CD4-positive, CD25-positive, alpha-beta regulatory T cell (primary cell): ENCODE measurements around the gene MAP2K5. TPM values are rescaled to one million over a fixed set of nuclear protein-coding genes. Genes with fewer than 3 reads are reported as not detected.

ENCODE experiments used
- ATAC-seq, 2 donors: fragments of 150-1000 bp; cut with Tn5 transposase; one replicate each; pipeline ENCODE4 v1.10.0; 2021; ENCODE audit warnings: low read depth in 2 of 2, moderate number of reproducible peaks in 2 of 2, moderate library complexity in 1 of 2
- DNase-seq, 3 donors: peaks; one replicate each; pipeline versions ENCODE4 v3.0.0 to v3.0.0-alpha.2; 2012 to 2022; ENCODE audit warnings: mixed read lengths in 1 of 3
- H3K27ac ChIP-seq: one replicate; pipeline ENCODE4 v1.7.0; 2013; ENCODE audit warnings: mild to moderate bottlenecking, low read length; ENCODE audit not compliant: insufficient read depth, poor library complexity, severe bottlenecking
- H3K27me3 ChIP-seq: one replicate; pipeline ENCODE4 v1.7.0; 2013; ENCODE audit warnings: low read length; ENCODE audit not compliant: control insufficient read depth, insufficient read depth
- H3K36me3 ChIP-seq: one replicate; pipeline ENCODE4 v1.7.0; 2013; ENCODE audit warnings: mild to moderate bottlenecking, low read length, moderate library complexity; ENCODE audit not compliant: control insufficient read depth, insufficient read depth
- H3K4me1 ChIP-seq: 2 replicates; pipeline ENCODE4 v1.7.0; 2013; ENCODE audit warnings: mild to moderate bottlenecking, low read length; ENCODE audit not compliant: insufficient read depth, control insufficient read depth, poor library complexity, severe bottlenecking
- H3K4me3 ChIP-seq: one replicate; pipeline ENCODE4 v1.7.0; 2013; ENCODE audit warnings: low read depth, mild to moderate bottlenecking, low read length, moderate library complexity
- H3K9me3 ChIP-seq, 2 experiments: 1 replicate in 1 of 2; 2 replicates in 1 of 2; pipeline ENCODE4 v1.7.0; 2013; ENCODE audit warnings: low read length in 2 of 2, mild to moderate bottlenecking in 1 of 2, moderate library complexity in 1 of 2; ENCODE audit not compliant: control insufficient read depth in 2 of 2
- H3K27ac Mint-ChIP-seq, 3 donors: one replicate each; pipeline ENCODE4 v1.8.0; 2020 to 2022; ENCODE audit warnings: mild to moderate bottlenecking in 3 of 3, mixed read lengths in 3 of 3, moderate library complexity in 2 of 3
- H3K27me3 Mint-ChIP-seq: one replicate; pipeline ENCODE4 v1.8.0; 2022; ENCODE audit warnings: mild to moderate bottlenecking, mixed read lengths
- H3K36me3 Mint-ChIP-seq: one replicate; pipeline ENCODE4 v1.8.0; 2020; ENCODE audit warnings: mixed read lengths
- H3K4me1 Mint-ChIP-seq, 4 donors: one replicate each; pipeline ENCODE4 v1.8.0; 2020 to 2022; ENCODE audit warnings: mixed read lengths in 4 of 4, mild to moderate bottlenecking in 1 of 4
- H3K4me3 Mint-ChIP-seq, 4 donors: one replicate each; pipeline ENCODE4 v1.8.0; 2020 to 2022; ENCODE audit warnings: mild to moderate bottlenecking in 4 of 4, mixed read lengths in 4 of 4, moderate library complexity in 3 of 4
- H3K9me3 Mint-ChIP-seq, 7 donors: one replicate each; pipeline ENCODE4 v1.8.0; 2020 to 2022; ENCODE audit warnings: mixed read lengths in 7 of 7, mild to moderate bottlenecking in 3 of 7, moderate library complexity in 2 of 7
- polyA plus RNA-seq, 4 donors: library from polyadenylated mRNA; unstranded; fragments of 300-500 nt; fragmentation: Illumina TruSeq; gene quantifications; one replicate each; pipeline ENCODE4 v1.2.3, GENCODE V29; 2021
- total RNA-seq: library from RNA; stranded (reverse); gene quantifications from one replicate; pipeline ENCODE4 v1.2.3, GENCODE V29; 2022

MAP2K5 gene
- total and polyA plus RNA-seq, 5 donors from 2014 or later = 14.5 to 30.8 (median 17.0) TPM

DNA sequence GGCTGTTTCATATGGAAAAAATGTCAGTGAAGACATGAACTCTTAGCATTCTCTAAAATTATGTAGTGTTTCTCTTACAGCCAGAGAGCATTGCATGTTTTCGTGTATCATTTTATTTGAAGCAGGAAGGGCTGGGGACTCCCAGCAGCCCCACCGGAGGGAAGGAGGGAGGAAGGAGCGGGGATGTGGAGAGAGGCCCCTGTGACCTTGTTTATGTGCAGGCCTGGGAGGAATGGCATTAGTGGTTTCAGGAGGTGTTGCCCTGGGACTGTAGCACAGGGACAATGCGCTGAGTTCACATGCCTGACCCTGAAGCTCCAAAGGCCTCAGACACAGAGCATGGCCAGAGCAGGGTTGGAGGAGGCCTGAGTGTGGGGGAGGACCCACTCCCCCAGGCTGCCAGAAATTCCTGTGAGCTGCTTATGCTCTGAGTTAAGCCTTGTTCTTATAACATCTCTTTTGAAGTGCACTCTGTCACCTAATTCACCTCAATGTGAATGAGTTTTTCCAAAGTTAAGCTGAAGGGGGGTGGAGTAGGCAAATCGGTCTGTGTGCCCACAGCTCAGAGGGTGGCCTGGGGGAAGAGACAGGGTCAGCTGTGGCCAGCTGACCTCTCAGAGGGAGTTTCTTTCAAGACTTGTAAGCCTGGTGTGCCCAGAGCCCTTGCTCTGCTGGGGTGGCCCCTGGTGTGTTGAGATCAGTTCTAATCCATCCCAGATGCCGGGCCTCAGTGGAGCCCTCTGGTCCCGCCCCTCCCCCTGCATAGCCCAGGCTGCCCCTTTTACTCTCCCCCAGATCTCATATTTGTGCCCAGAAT is 301.3 kb downstream of the MAP2K5 start:
- Mint-ChIP-seq H3K36me3 (peaks cover 5% of the 10 kb centered on the region), H3K27me3 (peaks cover 37% of the 10 kb centered on the region), H3K4me3 (peak overlapping the region in 2 of 4 donors; percentile 34 to 64), H3K27ac (peak overlapping the region in 2 of 3 donors; percentile 4 to 22), H3K9me3 (peaks cover 0 to 8% (median 0%) of the 10 kb centered on the region in 7 donors), H3K4me1 (peaks cover 7 to 20% (median 13%) of the 10 kb centered on the region in 4 donors)
- Histone ChIP-seq H3K4me3 (no peak overlapping the region), H3K27ac (no peak overlapping the region), H3K4me1 (peaks cover 17% of the 10 kb centered on the region), H3K27me3 (no peaks in the 10 kb centered on the region), H3K36me3 (no peaks in the 10 kb centered on the region), H3K9me3 (no peaks in the 10 kb centered on the region)
- DNase-seq (no peak), ATAC-seq (no peak)

DNA sequence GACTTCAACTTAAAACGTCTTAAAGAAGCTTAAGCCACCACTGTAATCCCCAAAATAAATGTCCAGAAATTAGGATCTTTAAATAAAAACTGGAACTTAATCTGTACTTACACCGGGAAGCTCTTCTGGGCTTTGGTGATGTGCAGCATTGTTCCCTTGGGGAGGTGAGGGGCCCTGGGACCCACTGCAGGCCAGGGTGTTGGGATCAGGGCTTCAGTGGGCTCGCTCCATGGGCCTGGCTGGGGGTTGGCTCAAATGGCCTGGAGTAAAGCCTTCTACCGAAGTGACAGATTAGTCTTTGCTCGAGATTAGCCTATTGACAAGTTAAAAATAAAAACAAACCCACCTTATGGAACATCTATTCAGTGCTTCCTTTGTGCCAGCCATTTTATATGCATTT is 303.5 kb downstream of the MAP2K5 start:
- H3K9me3 ChIP-seq = peaks cover 3 to 4% of the 10 kb centered on the region in 2 experiments
- no peak overlapping the region for H3K27ac ChIP-seq
- DNase-seq (no peak), ATAC-seq (no peak)
- H3K4me3 Mint-ChIP-seq = no peak overlapping the region
- H3K9me3 Mint-ChIP-seq = peaks cover 0 to 3% (median 0%) of the 10 kb centered on the region in 7 donors
- H3K27me3 ChIP-seq = peaks cover 8% of the 10 kb centered on the region
- H3K36me3 Mint-ChIP-seq = no peaks in the 10 kb centered on the region
- H3K36me3 ChIP-seq = no peaks in the 10 kb centered on the region
- H3K27ac Mint-ChIP-seq = no peak overlapping the region
- peaks cover 38% of the 10 kb centered on the region for H3K27me3 Mint-ChIP-seq
- no peak overlapping the region for H3K4me3 ChIP-seq
- H3K4me1 ChIP-seq = peaks cover 6% of the 10 kb centered on the region
- peaks cover 0 to 8% (median 5%) of the 10 kb centered on the region in 4 donors for H3K4me1 Mint-ChIP-seq

DNA sequence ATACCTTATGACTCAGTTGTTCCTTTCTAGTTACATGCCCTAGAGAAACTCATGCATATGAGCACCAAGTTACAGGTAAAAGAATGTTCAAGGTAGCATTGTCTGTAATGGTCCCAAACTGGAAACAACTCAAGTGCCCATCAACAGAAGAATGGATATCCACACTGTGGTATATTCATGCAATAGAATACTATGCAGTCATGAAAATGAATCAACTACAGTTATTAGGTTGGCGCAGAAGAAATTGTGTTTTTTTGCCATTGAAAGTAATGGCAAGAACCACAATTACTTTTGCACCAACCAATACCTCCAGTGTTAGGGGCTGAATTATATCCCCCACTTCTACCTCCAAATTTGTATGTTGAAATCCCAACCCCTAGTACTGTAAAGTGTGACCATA is 307.0 kb downstream of the MAP2K5 start:
- ATAC-seq (no peak), DNase-seq (no peak)
- no peak overlapping the region for H3K27ac ChIP-seq
- Mint-ChIP-seq H3K4me1 (no peaks in the 10 kb centered on the region), H3K9me3 (peaks cover 0 to 3% (median 0%) of the 10 kb centered on the region in 7 donors), H3K4me3 (no peak overlapping the region), H3K27me3 (peaks cover 36% of the 10 kb centered on the region), H3K36me3 (no peaks in the 10 kb centered on the region), H3K27ac (no peak overlapping the region)
- H3K27me3 ChIP-seq = peaks cover 8% of the 10 kb centered on the region
- no peaks in the 10 kb centered on the region for H3K4me1 ChIP-seq
- peaks cover 3 to 4% of the 10 kb centered on the region in 2 experiments for H3K9me3 ChIP-seq
- no peak overlapping the region for H3K4me3 ChIP-seq
- no peaks in the 10 kb centered on the region for H3K36me3 ChIP-seq

DNA sequence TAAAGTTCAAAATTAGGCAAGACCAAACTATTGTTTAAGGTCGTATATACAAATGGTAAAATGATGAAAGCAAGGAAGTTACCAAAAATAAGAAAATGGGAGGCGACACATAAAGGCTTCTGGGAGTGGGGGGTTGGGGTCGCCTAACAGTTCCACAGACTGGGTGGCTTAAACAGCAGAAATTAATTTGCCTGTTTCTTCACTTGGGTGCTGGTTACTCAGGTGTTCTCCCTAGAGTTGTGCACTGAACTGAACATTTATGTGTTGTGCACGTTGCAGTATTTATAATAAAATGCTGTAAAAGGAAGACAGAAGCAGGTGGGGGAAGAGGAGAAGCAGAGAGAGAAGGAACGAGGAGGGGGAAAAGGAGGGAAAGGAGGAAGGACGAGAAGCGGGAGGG is 307.8 kb downstream of the MAP2K5 start:
- Mint-ChIP-seq H3K4me1 (no peaks in the 10 kb centered on the region), H3K27me3 (peaks cover 36% of the 10 kb centered on the region), H3K9me3 (peaks cover 0 to 3% (median 0%) of the 10 kb centered on the region in 7 donors), H3K4me3 (no peak overlapping the region), H3K36me3 (no peaks in the 10 kb centered on the region), H3K27ac (no peak overlapping the region)
- Histone ChIP-seq H3K9me3 (peaks cover 3 to 4% of the 10 kb centered on the region in 2 experiments), H3K27me3 (peaks cover 8% of the 10 kb centered on the region), H3K36me3 (no peaks in the 10 kb centered on the region), H3K4me3 (no peak overlapping the region), H3K4me1 (no peaks in the 10 kb centered on the region), H3K27ac (no peak overlapping the region)
- ATAC-seq (no peak), DNase-seq (no peak)

DNA sequence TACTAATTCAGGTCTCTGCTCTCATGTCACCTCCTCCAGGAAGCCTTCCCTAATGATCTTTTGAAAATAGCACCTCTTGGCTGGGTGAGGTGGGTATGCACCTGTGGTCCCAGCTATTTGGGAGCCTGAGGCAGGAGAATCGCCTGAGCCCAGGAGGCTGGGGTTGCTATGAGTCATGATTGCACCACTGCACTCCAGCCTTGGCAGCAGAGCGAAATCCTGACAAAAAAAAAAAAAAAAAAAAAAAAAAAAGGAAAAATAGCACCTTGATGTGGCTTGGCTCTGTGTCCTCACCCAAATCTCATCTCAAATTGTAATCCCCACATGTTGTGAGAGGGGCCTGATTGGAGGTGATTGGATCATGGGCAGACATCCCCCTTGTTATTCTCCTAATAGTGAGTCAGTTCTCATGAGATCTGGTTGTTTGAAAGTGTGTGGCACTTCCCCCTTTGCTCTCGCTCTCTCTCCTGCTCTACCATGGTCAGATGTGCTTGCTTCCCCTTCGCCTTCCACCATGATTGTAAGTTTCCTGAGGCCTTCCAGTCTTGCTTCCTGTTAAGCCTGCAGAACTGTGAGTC is 308.6 kb downstream of the MAP2K5 start:
- Histone ChIP-seq H3K27ac (no peak overlapping the region), H3K27me3 (peaks cover 8% of the 10 kb centered on the region), H3K36me3 (no peaks in the 10 kb centered on the region), H3K4me3 (no peak overlapping the region), H3K9me3 (peaks cover 3 to 4% of the 10 kb centered on the region in 2 experiments), H3K4me1 (no peaks in the 10 kb centered on the region)
- DNase-seq (no peak), ATAC-seq (no peak)
- H3K4me3 Mint-ChIP-seq = no peak overlapping the region
- H3K27ac Mint-ChIP-seq = peak overlapping the region in 1 of 3 donors; percentile 26
- no peaks in the 10 kb centered on the region for H3K4me1 Mint-ChIP-seq
- peaks cover 36% of the 10 kb centered on the region for H3K27me3 Mint-ChIP-seq
- H3K9me3 Mint-ChIP-seq = peaks cover 0 to 3% (median 0%) of the 10 kb centered on the region in 7 donors
- no peaks in the 10 kb centered on the region for H3K36me3 Mint-ChIP-seq

DNA sequence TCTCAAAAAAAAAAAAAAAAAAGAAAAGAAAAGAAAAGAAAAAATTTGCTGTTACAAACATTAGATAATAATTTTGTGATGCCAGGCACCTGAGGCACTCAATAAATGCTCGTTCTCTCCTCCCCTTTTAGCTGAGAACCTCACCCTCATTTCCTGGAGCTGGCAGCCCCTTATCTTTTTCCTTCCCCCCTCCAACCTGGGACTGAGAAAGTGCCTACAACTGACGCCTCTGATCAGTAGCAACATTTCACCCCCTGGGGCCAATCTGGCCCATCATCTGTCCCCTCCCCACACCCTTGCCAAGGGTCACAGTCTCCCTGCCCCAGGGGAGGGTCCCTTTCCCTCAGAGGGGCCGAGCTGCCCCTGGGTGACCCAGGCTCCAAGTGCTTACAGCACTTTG is 309.9 kb downstream of the MAP2K5 start:
- Histone ChIP-seq H3K9me3 (peaks cover 3 to 4% of the 10 kb centered on the region in 2 experiments), H3K27me3 (peaks cover 8% of the 10 kb centered on the region), H3K4me1 (no peaks in the 10 kb centered on the region), H3K4me3 (no peak overlapping the region), H3K27ac (no peak overlapping the region), H3K36me3 (no peaks in the 10 kb centered on the region)
- Mint-ChIP-seq H3K27me3 (peaks cover 28% of the 10 kb centered on the region), H3K36me3 (no peaks in the 10 kb centered on the region), H3K4me3 (no peak overlapping the region), H3K27ac (no peak overlapping the region), H3K9me3 (peaks cover 0 to 3% (median 0%) of the 10 kb centered on the region in 7 donors), H3K4me1 (no peaks in the 10 kb centered on the region)
- ATAC-seq (no peak), DNase-seq (no peak)

DNA sequence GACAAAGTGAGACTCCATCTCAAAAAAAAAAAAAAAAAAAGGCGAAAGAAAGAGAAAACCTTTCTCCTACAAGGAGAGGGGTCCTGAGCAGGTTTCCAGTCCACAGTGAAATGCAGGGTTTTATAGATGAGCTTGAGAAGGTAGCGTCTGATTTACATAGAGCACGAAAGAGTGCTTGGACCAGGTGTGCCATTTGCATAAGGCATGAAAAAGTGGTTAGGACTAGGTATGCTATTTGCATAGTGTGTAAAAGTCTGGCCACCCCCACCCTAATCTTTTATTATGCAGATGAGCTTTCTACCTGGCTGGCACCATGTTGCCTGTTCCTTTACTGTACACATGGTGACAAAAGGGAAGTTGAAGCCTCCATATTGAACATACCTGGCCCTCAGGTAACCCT is 311.0 kb downstream of the MAP2K5 start:
- Mint-ChIP-seq H3K36me3 (no peaks in the 10 kb centered on the region), H3K27me3 (peaks cover 17% of the 10 kb centered on the region), H3K9me3 (peaks cover 0 to 1% (median 0%) of the 10 kb centered on the region in 7 donors), H3K27ac (no peak overlapping the region), H3K4me1 (no peaks in the 10 kb centered on the region), H3K4me3 (no peak overlapping the region)
- Histone ChIP-seq H3K36me3 (no peaks in the 10 kb centered on the region), H3K9me3 (peaks cover 3 to 4% of the 10 kb centered on the region in 2 experiments), H3K27me3 (peaks cover 8% of the 10 kb centered on the region), H3K4me3 (no peak overlapping the region), H3K4me1 (no peaks in the 10 kb centered on the region), H3K27ac (no peak overlapping the region)
- DNase-seq (no peak), ATAC-seq (no peak)
